NCI-H1694 (cell line): ENCODE results near the gene COL4A1.
"Not testable (repeated sequence)": the region's sequence is repeated elsewhere in the genome, so short reads cannot be mapped to it uniquely, and the experiment has no call there.

ENCODE experiments used
- DNase-seq: peaks from one replicate; lab custom pipeline; 2025; lab: John Stamatoyannopoulos, UW

Gene COL4A1

GRCh38 chr13:110114316-110114715 is 192.6 kb downstream of the COL4A1 start:
- DNase-seq = no peak

GRCh38 chr13:110113284-110113764 is 193.6 kb downstream of the COL4A1 start:
- no peak for DNase-seq

GRCh38 chr13:110112379-110112778 is 194.6 kb downstream of the COL4A1 start:
- not testable (repeated sequence) for DNase-seq

GRCh38 chr13:110110783-110111182 is 196.2 kb downstream of the COL4A1 start:
- DNase-seq = no peak

- DNase-seq = no peak
Measured at GRCh38 chr13:110109910-110110309, 197.0 kb downstream of the COL4A1 start.

GRCh38 chr13:110109140-110109783 is 197.7 kb downstream of the COL4A1 start:
- DNase-seq = no peak

GRCh38 chr13:110108348-110109139 is 198.4 kb downstream of the COL4A1 start:
- no peak for DNase-seq

- DNase-seq = no peak
Measured at GRCh38 chr13:110107568-110108347, 199.2 kb downstream of the COL4A1 start.

GRCh38 chr13:110106726-110107125 is 200.2 kb downstream of the COL4A1 start:
- DNase-seq = no peak

- DNase-seq = no peak
Measured at GRCh38 chr13:110105136-110105535, 201.8 kb downstream of the COL4A1 start.

GRCh38 chr13:110103534-110103933 is 203.4 kb downstream of the COL4A1 start:
- DNase-seq = no peak

GRCh38 chr13:110103026-110103425 is 203.9 kb downstream of the COL4A1 start:
- no peak for DNase-seq

- no peak for DNase-seq
Measured at GRCh38 chr13:110102053-110102452, 204.9 kb downstream of the COL4A1 start.

GRCh38 chr13:110099922-110100321 is 207.0 kb downstream of the COL4A1 start:
- no peak for DNase-seq
